ENCODE data around the gene PTGER4.

PTGER4 gene

DNA sequence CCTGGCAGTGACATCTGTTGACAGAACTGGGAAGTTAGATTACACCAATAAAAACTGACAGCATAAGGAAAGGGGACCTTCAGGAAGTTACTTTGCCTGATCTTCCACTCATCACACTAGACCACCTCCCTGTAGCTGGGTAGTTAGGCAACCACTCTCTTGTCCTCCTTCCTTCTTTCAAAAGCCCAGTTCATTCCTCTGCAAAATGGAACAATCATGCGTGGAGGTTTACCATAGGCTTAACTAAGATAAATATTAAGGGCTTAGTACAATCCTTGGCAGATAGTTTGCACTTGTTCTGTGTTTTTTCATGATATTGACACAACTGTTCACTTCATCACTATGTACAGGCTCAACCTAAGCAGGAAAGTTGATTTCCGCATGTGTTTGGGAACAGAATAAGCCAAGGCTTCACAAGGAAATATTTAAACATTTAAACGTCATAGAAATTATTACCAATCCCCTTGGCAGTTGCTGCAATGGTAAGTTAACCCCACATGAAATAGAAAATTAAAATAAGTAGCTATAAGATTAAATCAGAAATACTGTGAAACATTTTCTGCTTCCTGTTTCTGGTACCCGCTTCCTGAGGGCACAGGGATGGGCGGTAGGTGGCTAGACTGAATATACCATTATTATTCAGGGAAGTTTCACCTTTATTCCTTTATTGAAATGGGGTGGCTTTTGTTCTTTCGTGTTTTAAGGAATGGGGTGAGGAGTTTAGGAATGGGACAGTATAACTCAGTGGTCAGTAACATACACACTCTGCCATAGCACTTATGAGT, 9.9 kb upstream of the PTGER4 start:
- TF ChIP-seq CTCF (IDR thresholded peaks at IDR 0.05; ENCODE audit: low read depth, low read length, poor library complexity, severe bottlenecking), result no peak
- no peak for TF ChIP-seq EZH2phosphoT487 (IDR thresholded peaks at IDR 0.05; ENCODE audit: borderline replicate concordance, low read length)
- Histone ChIP-seq H3K4me1 (ENCODE audit: control insufficient read depth, low read length) (peaks cover 13% of the 10 kb centered on the region), H3K9me3 (ENCODE audit: control insufficient read depth, insufficient read depth, low read length) (no peaks in the 10 kb centered on the region), H3K27ac (ENCODE audit: low read depth, low read length) (no peak overlapping the region), H3K36me3 (ENCODE audit: control insufficient read depth, low read length) (no peaks in the 10 kb centered on the region), H3K27me3 (ENCODE audit: control insufficient read depth, low read length) (no peaks in the 10 kb centered on the region), H4K20me1 (ENCODE audit: control insufficient read depth, insufficient read depth, low read depth, low read length) (no peaks in the 10 kb centered on the region; the same call in 1 of the 2 replicates), H3F3A (ENCODE audit: control insufficient read depth, insufficient read depth) (peaks cover 3% of the 10 kb centered on the region; the same call in 1 of the 2 replicates), H3K4me2 (ENCODE audit: low read length) (no peak overlapping the region), H3K79me2 (ENCODE audit: control insufficient read depth, low read length) (no peaks in the 10 kb centered on the region), H3K4me3 (ENCODE audit: low read length) (no peak overlapping the region), H3K9me2 (replicated peaks; ENCODE audit: control insufficient read depth, low read length) (no peaks in the 10 kb centered on the region)

GRCh38 chr5:40672425-40672824, 7.3 kb upstream of the PTGER4 start:
- Histone ChIP-seq H3K9me3 (ENCODE audit: control insufficient read depth, insufficient read depth, low read length) (no peaks in the 10 kb centered on the region), H3K4me1 (ENCODE audit: control insufficient read depth, low read length) (peaks cover 13% of the 10 kb centered on the region), H3K79me2 (ENCODE audit: control insufficient read depth, low read length) (no peaks in the 10 kb centered on the region), H3K9me2 (replicated peaks; ENCODE audit: control insufficient read depth, low read length) (no peaks in the 10 kb centered on the region), H3K36me3 (ENCODE audit: control insufficient read depth, low read length) (no peaks in the 10 kb centered on the region), H3K4me2 (ENCODE audit: low read length) (peak overlapping the region; percentile 18; the same call in 1 of the 2 replicates), H3K27me3 (ENCODE audit: control insufficient read depth, low read length) (0 out of 2 replicates have a peak, but pooled peaks cover 6% of the 10 kb centered on the region), H3K27ac (ENCODE audit: low read depth, low read length) (no peak overlapping the region), H4K20me1 (ENCODE audit: control insufficient read depth, insufficient read depth, low read depth, low read length) (no peaks in the 10 kb centered on the region; the same call in 1 of the 2 replicates), H3F3A (ENCODE audit: control insufficient read depth, insufficient read depth) (peaks cover 3% of the 10 kb centered on the region), H3K4me3 (ENCODE audit: low read length) (no peak overlapping the region)
- TF ChIP-seq EZH2phosphoT487 (IDR thresholded peaks at IDR 0.05; ENCODE audit: borderline replicate concordance, low read length) (no peak), CTCF (IDR thresholded peaks at IDR 0.05; ENCODE audit: low read depth, low read length, poor library complexity, severe bottlenecking) (no peak)

- Histone ChIP-seq H3K27me3 (ENCODE audit: control insufficient read depth, low read length) (peaks cover 12% of the 10 kb centered on the region; the same call in 1 of the 2 replicates), H3K4me3 (ENCODE audit: low read length) (no peak overlapping the region), H3K9me2 (replicated peaks; ENCODE audit: control insufficient read depth, low read length) (no peaks in the 10 kb centered on the region), H3K36me3 (ENCODE audit: control insufficient read depth, low read length) (no peaks in the 10 kb centered on the region), H3K9me3 (ENCODE audit: control insufficient read depth, insufficient read depth, low read length) (no peaks in the 10 kb centered on the region), H3K4me1 (ENCODE audit: control insufficient read depth, low read length) (peaks cover 25% of the 10 kb centered on the region), H3K27ac (ENCODE audit: low read depth, low read length) (no peak overlapping the region), H4K20me1 (ENCODE audit: control insufficient read depth, insufficient read depth, low read depth, low read length) (no peaks in the 10 kb centered on the region; the same call in 1 of the 2 replicates), H3K4me2 (ENCODE audit: low read length) (no peak overlapping the region), H3K79me2 (ENCODE audit: control insufficient read depth, low read length) (no peaks in the 10 kb centered on the region), H3F3A (ENCODE audit: control insufficient read depth, insufficient read depth) (peaks cover 16% of the 10 kb centered on the region)
- no peak for TF ChIP-seq EZH2phosphoT487 (IDR thresholded peaks at IDR 0.05; ENCODE audit: borderline replicate concordance, low read length)
- TF ChIP-seq CTCF (IDR thresholded peaks at IDR 0.05; ENCODE audit: low read depth, low read length, poor library complexity, severe bottlenecking), result no peak
Observed at GRCh38 chr5:40674661-40675235, 5.0 kb upstream of the PTGER4 start.
